ENCODE measurements around the gene MKRN2OS. TPM values are rescaled to one million over a fixed set of nuclear protein-coding genes. Genes with fewer than 3 reads are reported as not detected.

Gene MKRN2OS
- total RNA-seq, 4 donors from 2014 or later, result 3.8 to 9.7 TPM; not detected in 2

GRCh38 chr3:12566976-12567375, 21.7 kb upstream of the MKRN2OS start:
- H3K27me3 ChIP-seq, result no peaks in the 10 kb centered on the region
- peaks cover 0 to 25% (median 7%) of the 10 kb centered on the region in 4 donors for H3K36me3 ChIP-seq
- in situ Hi-C loops (cut with MboI; ENCODE audit: low pct_ligation_motif_present in 1 of 4, low pct_unique_long_range_greater_than_20kb in 1 of 4, low sequenced_read_pairs in 3 of 4) (loop anchor here in 1 of 4 donors (25.0 kb wide), 1 partner anchor 145 kb away; no protein-coding TSS in a partner anchor), intact Hi-C loops (cut with DNase I; ENCODE audit: low total_unique reads) (no loop called here)
- no peak for TF ChIP-seq CTCF (IDR thresholded peaks at IDR 0.05)
- no peak for TF ChIP-seq POLR2AphosphoS5 (IDR thresholded peaks at IDR 0.05)
- no peak for TF ChIP-seq EP300 (IDR thresholded peaks at IDR 0.05; ENCODE audit: low read depth)
- TF ChIP-seq POLR2A (IDR thresholded peaks at IDR 0.05), result no peak
- H3K4me3 ChIP-seq, result no peak overlapping the region
- peaks cover 0 to 3% (median 0%) of the 10 kb centered on the region in 4 donors for H3K4me1 ChIP-seq
- DNase-seq, result no peak
- no peak overlapping the region for H3K27ac ChIP-seq
- no peaks in the 10 kb centered on the region for H3K9me3 ChIP-seq

DNA sequence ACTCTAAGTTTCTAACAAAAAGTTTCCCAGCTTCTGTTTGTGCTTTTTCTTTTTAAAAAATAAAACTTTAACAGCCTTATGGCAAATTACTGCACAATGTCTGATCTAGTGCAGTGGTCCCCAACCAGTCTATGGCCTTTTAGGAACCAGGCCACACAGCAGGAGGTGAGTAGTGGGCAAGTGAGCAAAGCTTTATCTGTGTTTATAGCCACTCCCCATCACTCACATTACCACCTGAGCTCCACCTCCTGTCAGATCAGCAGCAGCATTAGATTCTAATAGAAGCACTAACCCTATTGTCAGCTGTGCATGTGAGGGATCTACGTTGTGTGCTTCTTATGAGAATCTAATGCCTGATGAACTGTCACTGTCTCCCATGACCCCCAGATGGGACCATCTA, 17.2 kb upstream of the MKRN2OS start:
- no peak for DNase-seq
- Histone ChIP-seq H3K4me1 (peaks cover 13 to 25% (median 21%) of the 10 kb centered on the region in 4 donors), H3K36me3 (peaks cover 0 to 3% (median 0%) of the 10 kb centered on the region in 4 donors), H3K27ac (no peak overlapping the region), H3K9me3 (no peaks in the 10 kb centered on the region), H3K4me3 (no peak overlapping the region), H3K27me3 (no peaks in the 10 kb centered on the region)
- TF ChIP-seq POLR2A (IDR thresholded peaks at IDR 0.05), result no peak
- WGBS, 2 donors (ENCODE audit: low coverage in 1 of 2), result 86% methylated on average over 1 of the region's 1 CpG; no CpG with 5 or more reads in 1 of the 2 donors
- in situ Hi-C loops (cut with MboI; ENCODE audit: low pct_ligation_motif_present in 1 of 4, low pct_unique_long_range_greater_than_20kb in 1 of 4, low sequenced_read_pairs in 3 of 4), result loop anchor here in 1 of 4 donors (25.0 kb wide), 1 partner anchor 150 kb away; no protein-coding TSS in a partner anchor
- intact Hi-C loops (cut with DNase I; ENCODE audit: low total_unique reads), result no loop called here

- TF ChIP-seq EP300 (IDR thresholded peaks at IDR 0.05; ENCODE audit: low read depth), result no peak
- TF ChIP-seq CTCF (IDR thresholded peaks at IDR 0.05), result no peak
- TF ChIP-seq POLR2A (IDR thresholded peaks at IDR 0.05), result no peak
- no peak for TF ChIP-seq POLR2AphosphoS5 (IDR thresholded peaks at IDR 0.05)
- intact Hi-C loops (cut with DNase I; ENCODE audit: low total_unique reads), result no loop called here
- peaks cover 0 to 1% (median 0%) of the 10 kb centered on the region in 4 donors for H3K36me3 ChIP-seq
- no peak overlapping the region for H3K4me3 ChIP-seq
- H3K4me1 ChIP-seq, result peaks cover 13 to 26% (median 22%) of the 10 kb centered on the region in 4 donors
- no peaks in the 10 kb centered on the region for H3K9me3 ChIP-seq
- DNase-seq, result no peak
- no peaks in the 10 kb centered on the region for H3K27me3 ChIP-seq
- in situ Hi-C loops (cut with MboI; ENCODE audit: low pct_ligation_motif_present in 1 of 4, low pct_unique_long_range_greater_than_20kb in 1 of 4, low sequenced_read_pairs in 3 of 4), result loop anchor here in 1 of 4 donors (25.0 kb wide), 1 partner anchor 151 kb away; no protein-coding TSS in a partner anchor
- 46 to 54% methylated on average over 2 of the region's 2 CpGs for WGBS, 2 donors (ENCODE audit: low coverage in 1 of 2)
- no peak overlapping the region for H3K27ac ChIP-seq
These were observed 16.1 kb upstream of the MKRN2OS start for GRCh38 chr3:12561397-12561796.

- Histone ChIP-seq H3K27ac (no peak overlapping the region), H3K9me3 (no peaks in the 10 kb centered on the region), H3K4me1 (peaks cover 13 to 33% (median 27%) of the 10 kb centered on the region in 4 donors), H3K27me3 (no peaks in the 10 kb centered on the region), H3K4me3 (no peak overlapping the region), H3K36me3 (no peaks in the 10 kb centered on the region)
- intact Hi-C loops (cut with DNase I; ENCODE audit: low total_unique reads) (no loop called here), in situ Hi-C loops (cut with MboI; ENCODE audit: low pct_ligation_motif_present in 1 of 4, low pct_unique_long_range_greater_than_20kb in 1 of 4, low sequenced_read_pairs in 3 of 4) (loop anchor here in 1 of 4 donors (25.0 kb wide), 1 partner anchor 152 kb away; no protein-coding TSS in a partner anchor)
- TF ChIP-seq POLR2A (IDR thresholded peaks at IDR 0.05), result no peak
- no peak for TF ChIP-seq CTCF (IDR thresholded peaks at IDR 0.05)
- TF ChIP-seq POLR2AphosphoS5 (IDR thresholded peaks at IDR 0.05), result no peak
- no peak for TF ChIP-seq EP300 (IDR thresholded peaks at IDR 0.05; ENCODE audit: low read depth)
- WGBS, 2 donors (ENCODE audit: low coverage in 1 of 2), result 72 to 89% methylated on average over 2 to 5 of the region's 5 CpGs
- DNase-seq, result no peak
These were observed 15.3 kb upstream of the MKRN2OS start for GRCh38 chr3:12560505-12561190.
